ENCODE measurements around the gene TUBA1C. TPM values are rescaled to one million over a fixed set of nuclear protein-coding genes. Genes with fewer than 3 reads are reported as not detected.

TUBA1C gene
- total RNA-seq, 1 experiment from 2014 or later: 132 TPM

DNA sequence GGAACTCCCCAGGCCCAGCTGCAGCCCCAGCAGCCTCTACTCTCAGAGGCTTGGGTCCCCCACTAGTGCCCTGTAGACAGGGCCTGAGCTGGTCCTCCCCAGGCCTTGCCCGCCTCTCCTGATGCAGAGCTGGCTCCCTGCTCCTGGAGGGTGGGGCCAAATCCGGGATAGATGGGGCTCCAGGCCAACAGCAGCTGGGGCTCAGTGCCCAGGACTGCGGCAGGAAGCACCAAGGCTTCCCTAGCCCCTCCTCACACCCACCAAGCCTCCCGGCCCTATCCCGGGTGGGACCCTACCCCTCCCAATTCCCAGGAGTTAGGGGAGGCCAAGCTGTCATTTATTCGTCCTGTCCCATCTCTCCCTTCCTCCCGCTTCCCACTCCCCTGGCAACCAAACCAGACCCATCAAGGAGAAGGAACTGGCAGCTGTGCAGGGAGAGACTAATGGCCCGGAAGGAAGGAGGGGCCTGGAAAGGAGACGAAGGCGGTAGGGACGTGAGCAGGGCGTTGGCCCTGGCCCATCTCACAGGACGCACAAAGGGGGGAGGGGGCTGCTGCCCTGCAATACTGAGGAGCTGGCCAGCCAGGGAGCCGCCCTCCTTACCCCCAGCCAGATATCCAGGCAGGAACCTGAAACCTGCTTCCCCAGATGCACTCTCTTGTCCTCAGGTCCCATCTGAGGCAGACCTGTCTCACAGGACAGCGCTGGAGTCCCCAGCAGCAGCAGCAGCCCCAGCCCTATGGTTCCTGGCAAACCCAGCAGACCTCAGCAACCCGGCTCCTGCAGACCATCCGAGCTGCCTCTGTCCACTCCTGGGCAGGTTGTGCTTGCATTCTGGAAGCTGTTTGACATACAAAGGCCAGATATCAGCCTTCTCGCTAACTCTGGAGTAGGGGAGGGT is 28.4 kb downstream of the TUBA1C start:
- Histone ChIP-seq H3K4me2 (ENCODE audit: low read depth, low read length, poor library complexity, severe bottlenecking) (no peak overlapping the region), H3K4me3 (ENCODE audit: low read length) (no peak overlapping the region), H3K9ac (ENCODE audit: low read length) (no peak overlapping the region), H2AFZ (ENCODE audit: low read length) (no peak overlapping the region), H3K9me2 (replicated peaks; ENCODE audit: insufficient read depth, low read length) (no peaks in the 10 kb centered on the region), H3K27ac (ENCODE audit: low read length) (no peak overlapping the region), H3K79me2 (ENCODE audit: low read length) (no peaks in the 10 kb centered on the region), H3K36me3 (ENCODE audit: insufficient read depth, low read length) (no peaks in the 10 kb centered on the region), H4K20me1 (ENCODE audit: insufficient read depth, low read depth, low read length) (no peaks in the 10 kb centered on the region), H3K27me3 (ENCODE audit: low read length) (no peaks in the 10 kb centered on the region), H3K9me3 (ENCODE audit: low read length) (no peaks in the 10 kb centered on the region), H3K4me1 (ENCODE audit: low read length) (peaks cover 12% of the 10 kb centered on the region)
- no peak for DNase-seq

DNA sequence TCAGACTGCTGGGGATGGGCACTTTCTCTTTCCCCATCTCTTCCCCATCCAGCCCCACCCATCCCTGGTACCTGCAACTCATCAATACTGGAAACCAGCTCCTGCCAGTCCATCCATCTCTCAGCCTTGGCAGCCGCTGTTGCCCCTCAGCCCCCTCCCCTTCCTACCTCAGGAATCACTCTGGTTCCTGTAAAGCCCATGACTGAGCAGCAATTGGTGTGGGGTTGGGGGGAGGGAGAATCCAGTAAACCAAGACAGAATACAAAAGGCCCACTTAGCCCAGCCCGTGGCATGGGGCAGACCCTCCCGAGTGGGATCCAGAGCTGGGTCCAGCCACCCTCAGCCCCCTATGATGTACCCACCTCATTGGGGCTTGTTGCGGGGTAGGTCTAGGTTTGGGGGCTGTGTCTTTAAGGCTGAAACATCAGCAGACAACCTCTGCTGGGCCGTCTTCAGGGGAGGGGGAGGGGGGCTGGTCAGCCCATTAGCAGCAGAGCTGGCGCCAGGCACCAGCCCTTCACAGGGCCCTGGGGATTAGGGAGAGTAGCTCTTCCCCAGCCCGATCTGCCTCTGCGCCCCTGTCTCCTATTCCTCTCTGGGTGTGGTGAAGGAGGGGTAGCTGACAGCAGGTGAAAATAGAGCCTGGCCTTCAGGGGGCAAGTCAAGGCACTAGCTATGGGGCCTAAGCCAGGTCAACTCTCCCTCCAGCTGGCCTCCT is 29.4 kb downstream of the TUBA1C start:
- Histone ChIP-seq H3K4me3 (ENCODE audit: low read length) (no peak overlapping the region), H3K36me3 (ENCODE audit: insufficient read depth, low read length) (no peaks in the 10 kb centered on the region), H4K20me1 (ENCODE audit: insufficient read depth, low read depth, low read length) (no peaks in the 10 kb centered on the region), H2AFZ (ENCODE audit: low read length) (no peak overlapping the region), H3K27me3 (ENCODE audit: low read length) (no peaks in the 10 kb centered on the region), H3K4me1 (ENCODE audit: low read length) (peaks cover 12% of the 10 kb centered on the region), H3K9ac (ENCODE audit: low read length) (no peak overlapping the region), H3K79me2 (ENCODE audit: low read length) (no peaks in the 10 kb centered on the region), H3K4me2 (ENCODE audit: low read depth, low read length, poor library complexity, severe bottlenecking) (no peak overlapping the region), H3K27ac (ENCODE audit: low read length) (no peak overlapping the region), H3K9me3 (ENCODE audit: low read length) (no peaks in the 10 kb centered on the region), H3K9me2 (replicated peaks; ENCODE audit: insufficient read depth, low read length) (no peaks in the 10 kb centered on the region)
- no peak for DNase-seq

DNA sequence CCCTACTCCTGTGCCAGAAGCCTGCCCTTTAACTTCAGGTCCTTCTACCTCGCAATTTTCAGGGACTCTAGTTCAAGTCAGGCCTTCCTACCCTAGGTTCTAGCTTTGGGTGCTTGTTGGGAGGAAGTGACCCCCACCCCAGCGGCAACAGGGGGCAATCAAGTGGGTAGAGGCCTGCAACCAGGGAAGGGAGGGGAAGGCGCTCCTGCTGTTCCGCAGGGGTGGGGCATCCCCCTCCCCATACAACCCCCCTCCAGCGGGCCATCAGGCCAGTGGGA is 29.9 kb downstream of the TUBA1C start:
- Histone ChIP-seq H3K36me3 (ENCODE audit: insufficient read depth, low read length) (no peaks in the 10 kb centered on the region), H3K27ac (ENCODE audit: low read length) (no peak overlapping the region), H3K9me3 (ENCODE audit: low read length) (no peaks in the 10 kb centered on the region), H3K9me2 (replicated peaks; ENCODE audit: insufficient read depth, low read length) (no peaks in the 10 kb centered on the region), H3K79me2 (ENCODE audit: low read length) (no peaks in the 10 kb centered on the region), H3K4me3 (ENCODE audit: low read length) (no peak overlapping the region), H3K27me3 (ENCODE audit: low read length) (no peaks in the 10 kb centered on the region), H3K9ac (ENCODE audit: low read length) (no peak overlapping the region), H2AFZ (ENCODE audit: low read length) (no peak overlapping the region), H4K20me1 (ENCODE audit: insufficient read depth, low read depth, low read length) (no peaks in the 10 kb centered on the region), H3K4me1 (ENCODE audit: low read length) (peaks cover 12% of the 10 kb centered on the region), H3K4me2 (ENCODE audit: low read depth, low read length, poor library complexity, severe bottlenecking) (no peak overlapping the region)
- DNase-seq: no peak

DNA sequence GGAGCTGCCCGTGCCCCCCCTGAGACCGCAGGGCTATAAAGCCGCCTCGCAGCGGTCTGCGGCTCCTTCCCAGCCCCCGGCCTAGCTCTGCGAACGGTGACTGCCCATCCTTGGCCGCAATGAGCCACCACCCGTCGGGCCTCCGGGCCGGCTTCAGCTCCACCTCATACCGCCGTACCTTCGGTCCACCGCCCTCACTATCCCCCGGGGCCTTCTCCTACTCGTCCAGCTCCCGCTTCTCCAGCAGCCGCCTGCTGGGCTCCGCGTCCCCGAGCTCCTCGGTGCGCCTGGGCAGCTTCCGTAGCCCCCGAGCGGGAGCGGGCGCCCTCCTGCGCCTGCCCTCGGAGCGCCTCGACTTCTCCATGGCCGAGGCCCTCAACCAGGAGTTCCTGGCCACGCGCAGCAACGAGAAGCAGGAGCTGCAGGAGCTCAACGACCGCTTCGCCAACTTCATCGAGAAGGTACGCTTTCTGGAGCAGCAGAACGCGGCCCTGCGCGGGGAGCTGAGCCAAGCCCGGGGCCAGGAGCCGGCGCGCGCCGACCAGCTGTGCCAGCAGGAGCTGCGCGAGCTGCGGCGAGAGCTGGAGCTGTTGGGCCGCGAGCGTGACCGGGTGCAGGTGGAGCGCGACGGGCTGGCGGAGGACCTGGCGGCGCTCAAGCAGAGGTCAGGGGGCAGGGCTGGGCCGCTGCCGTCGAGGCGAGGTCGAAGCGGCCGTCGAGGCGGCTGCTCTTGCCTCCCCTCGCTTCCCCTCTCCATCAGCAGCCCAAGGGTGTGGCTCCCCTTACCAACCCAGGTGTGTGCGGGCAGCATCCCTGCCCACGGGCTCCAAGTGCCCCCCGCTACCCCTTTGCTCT is 30.4 kb downstream of the TUBA1C start, which contains the start of gene PRPH:
TSS of gene PRPH (plus strand) at position 66 of the 855 bp plus-strand sequence. CDS start at position 120, 54 bp downstream.
- Histone ChIP-seq H3K4me2 (ENCODE audit: low read depth, low read length, poor library complexity, severe bottlenecking) (no peak within 1 kb of the TSS), H3K79me2 (ENCODE audit: low read length) (no peaks in the 10 kb centered on the region), H3K9me3 (ENCODE audit: low read length) (no peaks in the 10 kb centered on the region), H3K27ac (ENCODE audit: low read length) (no peak within 1 kb of the TSS), H3K9me2 (replicated peaks; ENCODE audit: insufficient read depth, low read length) (no peaks in the 10 kb centered on the region), H3K36me3 (ENCODE audit: insufficient read depth, low read length) (no peaks in the 10 kb centered on the region), H3K4me1 (ENCODE audit: low read length) (peaks cover 12% of the 10 kb centered on the region), H3K4me3 (ENCODE audit: low read length) (no peak within 1 kb of the TSS), H4K20me1 (ENCODE audit: insufficient read depth, low read depth, low read length) (no peaks in the 10 kb centered on the region), H3K9ac (ENCODE audit: low read length) (no peak within 1 kb of the TSS), H3K27me3 (ENCODE audit: low read length) (no peaks in the 10 kb centered on the region), H2AFZ (ENCODE audit: low read length) (no peak within 1 kb of the TSS)
- no peak for DNase-seq

DNA sequence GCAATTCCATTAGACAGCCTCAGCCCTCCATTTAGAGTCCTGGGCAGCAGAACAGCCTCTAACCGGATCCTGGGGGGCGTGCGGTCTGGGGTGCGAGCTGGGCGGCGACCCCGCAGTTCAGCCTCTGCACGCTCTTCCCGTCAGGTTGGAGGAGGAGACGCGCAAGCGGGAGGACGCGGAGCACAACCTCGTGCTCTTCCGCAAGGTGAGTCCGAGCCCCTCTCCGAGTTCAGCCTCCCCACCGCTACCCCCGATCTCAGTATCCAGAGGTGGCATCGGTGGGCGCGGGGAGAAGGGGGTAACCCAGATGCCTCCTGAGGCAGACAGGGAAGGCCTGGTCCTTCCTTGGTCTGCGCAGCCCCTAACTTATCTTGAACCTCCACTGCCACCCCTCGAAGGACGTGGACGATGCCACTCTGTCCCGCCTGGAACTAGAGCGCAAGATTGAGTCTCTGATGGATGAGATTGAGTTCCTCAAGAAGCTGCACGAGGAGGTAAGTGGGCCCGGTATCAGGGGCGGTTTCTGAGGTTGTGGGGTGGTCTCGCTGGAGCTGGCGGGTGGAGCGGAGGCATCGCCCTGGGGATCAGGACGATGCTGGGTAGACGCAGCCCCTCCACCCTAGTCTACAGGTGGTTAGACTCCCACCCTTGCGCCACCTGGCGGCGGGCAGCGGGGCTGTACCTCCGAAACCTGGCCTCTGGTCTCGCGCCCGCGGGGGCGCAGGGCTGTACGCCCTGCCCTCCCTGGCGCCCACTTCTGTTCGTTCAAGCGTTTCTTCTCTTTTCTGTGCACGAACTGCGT is 31.4 kb downstream of the TUBA1C start:
- no peaks in the 10 kb centered on the region for H3K79me2 ChIP-seq (ENCODE audit: low read length)
- H3K27me3 ChIP-seq (ENCODE audit: low read length): no peaks in the 10 kb centered on the region
- H4K20me1 ChIP-seq (ENCODE audit: insufficient read depth, low read depth, low read length): no peaks in the 10 kb centered on the region
- H3K4me1 ChIP-seq (ENCODE audit: low read length): peaks cover 12% of the 10 kb centered on the region
- peak overlapping the region; percentile 42; the same call in 1 of the 2 replicates for H3K4me3 ChIP-seq (ENCODE audit: low read length)
- no peaks in the 10 kb centered on the region for H3K9me3 ChIP-seq (ENCODE audit: low read length)
- no peak overlapping the region for H3K9ac ChIP-seq (ENCODE audit: low read length)
- no peaks in the 10 kb centered on the region for H3K9me2 ChIP-seq (replicated peaks; ENCODE audit: insufficient read depth, low read length)
- no peak overlapping the region for H2AFZ ChIP-seq (ENCODE audit: low read length)
- H3K36me3 ChIP-seq (ENCODE audit: insufficient read depth, low read length): no peaks in the 10 kb centered on the region
- H3K27ac ChIP-seq (ENCODE audit: low read length): no peak overlapping the region
- peak overlapping the region; percentile 51 for H3K4me2 ChIP-seq (ENCODE audit: low read depth, low read length, poor library complexity, severe bottlenecking)
- peak; percentile 85 for DNase-seq

DNA sequence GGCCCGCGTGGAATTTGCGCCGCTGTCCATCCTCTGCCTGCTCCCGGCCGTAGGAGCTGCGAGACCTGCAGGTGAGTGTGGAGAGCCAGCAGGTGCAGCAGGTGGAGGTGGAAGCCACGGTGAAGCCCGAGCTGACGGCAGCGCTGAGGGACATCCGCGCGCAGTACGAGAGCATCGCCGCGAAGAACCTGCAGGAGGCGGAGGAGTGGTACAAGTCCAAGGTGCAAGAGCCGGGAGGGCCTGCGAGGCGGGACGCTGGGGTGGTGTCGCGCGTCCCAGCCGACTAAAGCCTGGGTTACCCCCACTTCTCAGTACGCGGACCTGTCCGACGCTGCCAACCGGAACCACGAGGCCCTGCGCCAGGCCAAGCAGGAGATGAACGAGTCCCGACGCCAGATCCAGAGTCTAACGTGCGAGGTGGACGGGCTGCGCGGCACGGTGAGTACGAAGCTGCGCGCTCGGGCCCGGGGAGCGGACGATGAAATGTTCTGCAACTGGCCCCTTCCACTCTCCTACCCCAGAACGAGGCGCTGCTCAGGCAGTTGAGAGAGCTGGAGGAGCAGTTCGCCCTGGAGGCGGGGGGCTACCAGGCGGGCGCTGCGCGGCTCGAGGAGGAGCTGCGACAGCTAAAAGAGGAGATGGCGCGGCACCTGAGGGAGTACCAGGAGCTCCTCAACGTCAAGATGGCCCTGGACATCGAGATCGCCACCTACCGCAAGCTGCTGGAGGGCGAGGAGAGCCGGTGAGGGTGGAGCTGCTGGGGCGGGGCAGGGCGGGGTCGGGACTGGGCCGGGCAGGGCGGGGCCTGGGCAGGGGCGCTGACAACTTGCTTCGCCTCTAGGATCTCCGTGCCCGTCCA is 32.2 kb downstream of the TUBA1C start:
- peak; percentile 81 for DNase-seq

DNA sequence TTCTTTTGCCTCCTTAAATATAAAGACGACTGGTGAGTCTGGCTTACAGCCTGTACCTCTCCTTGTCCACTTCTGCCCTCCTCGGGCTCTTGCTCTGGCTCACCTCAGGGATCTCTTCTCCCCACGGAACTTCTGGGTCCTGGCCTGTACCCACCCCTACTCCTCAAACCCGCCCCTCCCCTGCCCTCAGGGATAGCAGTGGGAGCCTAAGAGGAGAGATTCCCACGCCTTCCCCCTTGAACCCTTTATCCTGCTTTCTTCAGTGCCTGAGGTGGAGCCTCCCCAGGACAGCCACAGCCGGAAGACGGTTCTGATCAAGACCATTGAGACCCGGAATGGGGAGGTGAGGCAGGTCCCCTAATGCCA is 32.8 kb downstream of the TUBA1C start:
- Histone ChIP-seq H3K4me2 (ENCODE audit: low read depth, low read length, poor library complexity, severe bottlenecking) (peak overlapping the region; percentile 51), H3K79me2 (ENCODE audit: low read length) (no peaks in the 10 kb centered on the region), H3K4me3 (ENCODE audit: low read length) (peak overlapping the region; percentile 31; the same call in 1 of the 2 replicates), H3K36me3 (ENCODE audit: insufficient read depth, low read length) (no peaks in the 10 kb centered on the region), H3K27me3 (ENCODE audit: low read length) (no peaks in the 10 kb centered on the region), H3K27ac (ENCODE audit: low read length) (no peak overlapping the region), H2AFZ (ENCODE audit: low read length) (no peak overlapping the region), H3K9me2 (replicated peaks; ENCODE audit: insufficient read depth, low read length) (no peaks in the 10 kb centered on the region), H3K9me3 (ENCODE audit: low read length) (no peaks in the 10 kb centered on the region), H3K4me1 (ENCODE audit: low read length) (peaks cover 16% of the 10 kb centered on the region), H4K20me1 (ENCODE audit: insufficient read depth, low read depth, low read length) (no peaks in the 10 kb centered on the region), H3K9ac (ENCODE audit: low read length) (no peak overlapping the region)
- no peak for DNase-seq

More for the DNA sequence above, 32.2 kb downstream of the TUBA1C start:
- Histone ChIP-seq H3K36me3 (ENCODE audit: insufficient read depth, low read length) (no peaks in the 10 kb centered on the region), H3K79me2 (ENCODE audit: low read length) (no peaks in the 10 kb centered on the region), H3K9me3 (ENCODE audit: low read length) (no peaks in the 10 kb centered on the region), H3K9ac (ENCODE audit: low read length) (no peak overlapping the region), H3K27ac (ENCODE audit: low read length) (no peak overlapping the region), H2AFZ (ENCODE audit: low read length) (no peak overlapping the region), H3K27me3 (ENCODE audit: low read length) (no peaks in the 10 kb centered on the region), H3K4me1 (ENCODE audit: low read length) (peaks cover 16% of the 10 kb centered on the region), H3K4me3 (ENCODE audit: low read length) (peak overlapping the region; percentile 42; the same call in 1 of the 2 replicates), H3K9me2 (replicated peaks; ENCODE audit: insufficient read depth, low read length) (no peaks in the 10 kb centered on the region), H3K4me2 (ENCODE audit: low read depth, low read length, poor library complexity, severe bottlenecking) (peak overlapping the region; percentile 51), H4K20me1 (ENCODE audit: insufficient read depth, low read depth, low read length) (no peaks in the 10 kb centered on the region)

Data from Karpas-422 (cell line).